ENCODE data around the gene ETS2.

DNA sequence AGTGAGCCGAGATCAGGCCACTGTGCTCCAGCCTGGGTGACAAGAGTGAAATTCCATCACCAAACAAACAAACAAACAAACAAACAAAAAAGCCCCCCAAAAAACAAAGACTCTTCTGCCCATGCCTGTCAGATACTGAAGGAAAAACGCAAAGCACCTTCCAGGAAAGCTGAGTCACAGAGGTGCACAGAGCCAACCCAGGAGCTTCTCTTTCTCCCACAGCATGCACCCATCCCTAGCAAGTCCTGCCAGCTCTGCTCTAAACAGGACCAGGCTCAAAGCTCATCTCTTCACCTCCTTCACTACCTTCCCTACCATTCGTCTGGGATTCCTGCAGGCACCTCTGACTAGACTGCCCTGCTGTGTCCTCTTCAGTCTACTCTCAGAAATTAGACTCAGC, 46.5 kb downstream of the ETS2 start:
- TF ChIP-seq, protein P1, sequence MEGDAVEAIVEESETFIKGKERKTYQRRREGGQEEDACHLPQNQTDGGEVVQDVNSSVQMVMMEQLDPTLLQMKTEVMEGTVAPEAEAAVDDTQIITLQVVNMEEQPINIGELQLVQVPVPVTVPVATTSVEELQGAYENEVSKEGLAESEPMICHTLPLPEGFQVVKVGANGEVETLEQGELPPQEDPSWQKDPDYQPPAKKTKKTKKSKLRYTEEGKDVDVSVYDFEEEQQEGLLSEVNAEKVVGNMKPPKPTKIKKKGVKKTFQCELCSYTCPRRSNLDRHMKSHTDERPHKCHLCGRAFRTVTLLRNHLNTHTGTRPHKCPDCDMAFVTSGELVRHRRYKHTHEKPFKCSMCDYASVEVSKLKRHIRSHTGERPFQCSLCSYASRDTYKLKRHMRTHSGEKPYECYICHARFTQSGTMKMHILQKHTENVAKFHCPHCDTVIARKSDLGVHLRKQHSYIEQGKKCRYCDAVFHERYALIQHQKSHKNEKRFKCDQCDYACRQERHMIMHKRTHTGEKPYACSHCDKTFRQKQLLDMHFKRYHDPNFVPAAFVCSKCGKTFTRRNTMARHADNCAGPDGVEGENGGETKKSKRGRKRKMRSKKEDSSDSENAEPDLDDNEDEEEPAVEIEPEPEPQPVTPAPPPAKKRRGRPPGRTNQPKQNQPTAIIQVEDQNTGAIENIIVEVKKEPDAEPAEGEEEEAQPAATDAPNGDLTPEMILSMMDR (IDR thresholded peaks at IDR 0.05) = no peak
- TF ChIP-seq POLR2A (IDR thresholded peaks at IDR 0.05) (no peak), POLR2AphosphoS5 (IDR thresholded peaks at IDR 0.05) (no peak), EP300 (IDR thresholded peaks at IDR 0.05) (no peak)
